ENCODE data around the gene MAGEA11.
"Not testable (repeated sequence)": the region's sequence is repeated elsewhere in the genome, so short reads cannot be mapped to it uniquely, and the experiment has no call there.

Gene MAGEA11

GRCh38 chrX:149711545-149712236 is at the start of gene MAGEA11:
Gene MAGEA11 (plus strand): TSS chrX:149712060. CDS start chrX:149713160, 1,100 bp downstream.
- Mint-ChIP-seq H3K27ac (no peak within 1 kb of the TSS), H3K27me3 (no peaks in the 10 kb centered on the region), H3K4me1 (ENCODE audit: low read depth) (no peaks in the 10 kb centered on the region), H3K9me3 (no peaks in the 10 kb centered on the region), H3K36me3 (ENCODE audit: low read depth) (no peaks in the 10 kb centered on the region), H3K4me3 (no peak within 1 kb of the TSS)
- intact Hi-C loops (cut with micrococcal nuclease), result no loop called here

GRCh38 chrX:149675088-149675487 is 36.8 kb upstream of the MAGEA11 start:
- H3K9me3 Mint-ChIP-seq; intact Hi-C loops (cut with micrococcal nuclease); H3K4me3 Mint-ChIP-seq; H3K27me3 Mint-ChIP-seq; H3K4me1 Mint-ChIP-seq (ENCODE audit: low read depth); H3K36me3 Mint-ChIP-seq (ENCODE audit: low read depth); H3K27ac Mint-ChIP-seq: not testable (repeated sequence)

- H3K4me3 Mint-ChIP-seq; intact Hi-C loops (cut with micrococcal nuclease); H3K27me3 Mint-ChIP-seq; H3K4me1 Mint-ChIP-seq (ENCODE audit: low read depth); H3K27ac Mint-ChIP-seq; H3K36me3 Mint-ChIP-seq (ENCODE audit: low read depth); H3K9me3 Mint-ChIP-seq: not testable (repeated sequence)
Measured at GRCh38 chrX:149675554-149675953, 36.3 kb upstream of the MAGEA11 start.

- H3K27me3 Mint-ChIP-seq; H3K4me3 Mint-ChIP-seq; H3K4me1 Mint-ChIP-seq (ENCODE audit: low read depth); H3K36me3 Mint-ChIP-seq (ENCODE audit: low read depth); H3K27ac Mint-ChIP-seq; H3K9me3 Mint-ChIP-seq; intact Hi-C loops (cut with micrococcal nuclease): not testable (repeated sequence)
Measured at GRCh38 chrX:149679164-149679678, 32.6 kb upstream of the MAGEA11 start.

- no peaks in the 10 kb centered on the region for H3K36me3 Mint-ChIP-seq (ENCODE audit: low read depth)
- no peaks in the 10 kb centered on the region for H3K27me3 Mint-ChIP-seq
- intact Hi-C loops (cut with micrococcal nuclease), result no loop called here
- H3K4me3 Mint-ChIP-seq, result no peak overlapping the region
- H3K27ac Mint-ChIP-seq, result no peak overlapping the region
- H3K9me3 Mint-ChIP-seq, result no peaks in the 10 kb centered on the region
- H3K4me1 Mint-ChIP-seq (ENCODE audit: low read depth), result no peaks in the 10 kb centered on the region
Measured at GRCh38 chrX:149681182-149681581, 30.7 kb upstream of the MAGEA11 start.

GRCh38 chrX:149682031-149682430 is 29.8 kb upstream of the MAGEA11 start:
- Mint-ChIP-seq H3K9me3 (no peaks in the 10 kb centered on the region), H3K27ac (no peak overlapping the region), H3K36me3 (ENCODE audit: low read depth) (no peaks in the 10 kb centered on the region), H3K4me1 (ENCODE audit: low read depth) (no peaks in the 10 kb centered on the region), H3K27me3 (no peaks in the 10 kb centered on the region), H3K4me3 (no peak overlapping the region)
- intact Hi-C loops (cut with micrococcal nuclease), result no loop called here

GRCh38 chrX:149682956-149683947 is 28.6 kb upstream of the MAGEA11 start:
- no peaks in the 10 kb centered on the region for H3K36me3 Mint-ChIP-seq (ENCODE audit: low read depth)

GRCh38 chrX:149683966-149684730 is 27.7 kb upstream of the MAGEA11 start:
- H3K4me1 Mint-ChIP-seq (ENCODE audit: low read depth), result no peaks in the 10 kb centered on the region
- no peaks in the 10 kb centered on the region for H3K36me3 Mint-ChIP-seq (ENCODE audit: low read depth)
- no peaks in the 10 kb centered on the region for H3K9me3 Mint-ChIP-seq
- H3K27ac Mint-ChIP-seq, result no peak overlapping the region
- no peaks in the 10 kb centered on the region for H3K27me3 Mint-ChIP-seq
- intact Hi-C loops (cut with micrococcal nuclease), result no loop called here
- H3K4me3 Mint-ChIP-seq, result no peak overlapping the region

More at GRCh38 chrX:149682956-149683947, 28.6 kb upstream of the MAGEA11 start:
- Mint-ChIP-seq H3K27me3 (no peaks in the 10 kb centered on the region), H3K27ac (no peak overlapping the region), H3K9me3 (no peaks in the 10 kb centered on the region), H3K4me1 (ENCODE audit: low read depth) (no peaks in the 10 kb centered on the region), H3K4me3 (no peak overlapping the region)
- intact Hi-C loops (cut with micrococcal nuclease), result no loop called here

GRCh38 chrX:149687991-149688390 is 23.9 kb upstream of the MAGEA11 start:
- no peak overlapping the region for H3K4me3 Mint-ChIP-seq
- H3K36me3 Mint-ChIP-seq (ENCODE audit: low read depth), result no peaks in the 10 kb centered on the region
- H3K4me1 Mint-ChIP-seq (ENCODE audit: low read depth), result no peaks in the 10 kb centered on the region
- no peak overlapping the region for H3K27ac Mint-ChIP-seq
- no peaks in the 10 kb centered on the region for H3K9me3 Mint-ChIP-seq
- peaks cover 2% of the 10 kb centered on the region for H3K27me3 Mint-ChIP-seq
- intact Hi-C loops (cut with micrococcal nuclease), result no loop called here

GRCh38 chrX:149688552-149688951 is 23.3 kb upstream of the MAGEA11 start:
- Mint-ChIP-seq H3K9me3 (no peaks in the 10 kb centered on the region), H3K27me3 (peaks cover 2% of the 10 kb centered on the region)

GRCh38 chrX:149691794-149692193 is 20.1 kb upstream of the MAGEA11 start:
- H3K4me1 Mint-ChIP-seq (ENCODE audit: low read depth), result no peaks in the 10 kb centered on the region
- no peaks in the 10 kb centered on the region for H3K9me3 Mint-ChIP-seq
- H3K27ac Mint-ChIP-seq, result no peak overlapping the region
- intact Hi-C loops (cut with micrococcal nuclease), result no loop called here
- H3K36me3 Mint-ChIP-seq (ENCODE audit: low read depth), result no peaks in the 10 kb centered on the region
- H3K4me3 Mint-ChIP-seq, result no peak overlapping the region
- peaks cover 2% of the 10 kb centered on the region for H3K27me3 Mint-ChIP-seq

More at GRCh38 chrX:149688552-149688951, 23.3 kb upstream of the MAGEA11 start:
- H3K4me3 Mint-ChIP-seq, result no peak overlapping the region
- intact Hi-C loops (cut with micrococcal nuclease), result no loop called here
- H3K27ac Mint-ChIP-seq, result no peak overlapping the region
- no peaks in the 10 kb centered on the region for H3K36me3 Mint-ChIP-seq (ENCODE audit: low read depth)
- no peaks in the 10 kb centered on the region for H3K4me1 Mint-ChIP-seq (ENCODE audit: low read depth)

- H3K27ac Mint-ChIP-seq; H3K4me3 Mint-ChIP-seq; H3K9me3 Mint-ChIP-seq; H3K27me3 Mint-ChIP-seq; H3K36me3 Mint-ChIP-seq (ENCODE audit: low read depth); H3K4me1 Mint-ChIP-seq (ENCODE audit: low read depth); intact Hi-C loops (cut with micrococcal nuclease): not testable (repeated sequence)
Measured at GRCh38 chrX:149692686-149693272, 19.1 kb upstream of the MAGEA11 start.

- Mint-ChIP-seq H3K4me1 (ENCODE audit: low read depth) (no peaks in the 10 kb centered on the region), H3K27me3 (no peaks in the 10 kb centered on the region), H3K4me3 (no peak overlapping the region), H3K27ac (no peak overlapping the region), H3K9me3 (no peaks in the 10 kb centered on the region), H3K36me3 (ENCODE audit: low read depth) (no peaks in the 10 kb centered on the region)
- intact Hi-C loops (cut with micrococcal nuclease), result no loop called here
Measured at GRCh38 chrX:149699761-149700160, 12.1 kb upstream of the MAGEA11 start.
